Mucosa of descending colon (tissue), 3 donors: ENCODE measurements around the gene DOCK10. TPM values are rescaled to one million over a fixed set of nuclear protein-coding genes. Genes with fewer than 3 reads are reported as not detected.

Experiments used
- ATAC-seq: fragments of 200-7000 bp; cut with Tn5 transposase; one replicate; pipeline ENCODE4 v1.9.1; 2020; ENCODE audit warnings: mild to moderate bottlenecking, moderate library complexity
- DNase-seq, 3 donors: peaks; one replicate each; pipeline ENCODE4 v3.0.0-alpha.2; 2020
- H3K36me3 ChIP-seq: fragments of 200-600 bp; one replicate; pipeline ENCODE4 v1.8.0; 2021; ENCODE audit warnings: low read depth, mild to moderate bottlenecking
- H3K4me1 ChIP-seq: fragments of 200-600 bp; one replicate; pipeline ENCODE4 v1.8.0; 2021; ENCODE audit warnings: low read depth, mild to moderate bottlenecking
- H3K4me3 ChIP-seq: fragments of 200-600 bp; one replicate; pipeline ENCODE4 v1.8.0; 2021; ENCODE audit warnings: mild to moderate bottlenecking
- H3K9me3 ChIP-seq: fragments of 200-600 bp; one replicate; pipeline ENCODE4 v1.8.0; 2021; ENCODE audit warnings: mild to moderate bottlenecking
- intact Hi-C, 2 donors: fragments of 100-400 bp; cut with DNase I in 1 of 2; cut with micrococcal nuclease in 1 of 2; formaldehyde crosslinking; loops; one replicate each; pipeline versions ENCODE4 v1.11.0 to v1.11.1; 2022; cut with DNase I, micrococcal nuclease
- total RNA-seq, 3 donors: library from RNA; stranded (reverse); fragmentation: NEBNext Ultra II Directional in 2 of 3; extraction: Animal tissue kit (Norgen Biotek cat#: 25700) in 2 of 3; gene quantifications; one replicate each; pipeline versions ENCODE4 v1.2.1 to v1.2.4, GENCODE V29; 2021 to 2023
- TF ChIP-seq, protein P1 (sequence below): fragments of 200-600 bp; IDR thresholded peaks from one replicate; pipeline ENCODE4 v1.8.0; 2022; ENCODE audit warnings: antibody characterized with exemption, mild to moderate bottlenecking
- donor health status: DM: no; HTN: no; CAD: no; lungs with moderate emphysema.
- donor health status: DM: no; HTN: no; CAD: no.
- donor health status: DM: no; HTN: yes; CAD: no.

The DOCK10 gene
- total RNA-seq, 3 donors from 2014 or later: 13.3 to 20.6 (median 14.7) TPM

GRCh38 chr2:224777559-224777930 is 264.7 kb downstream of the DOCK10 start:
- DNase-seq: no peak
- TF ChIP-seq, protein P1, sequence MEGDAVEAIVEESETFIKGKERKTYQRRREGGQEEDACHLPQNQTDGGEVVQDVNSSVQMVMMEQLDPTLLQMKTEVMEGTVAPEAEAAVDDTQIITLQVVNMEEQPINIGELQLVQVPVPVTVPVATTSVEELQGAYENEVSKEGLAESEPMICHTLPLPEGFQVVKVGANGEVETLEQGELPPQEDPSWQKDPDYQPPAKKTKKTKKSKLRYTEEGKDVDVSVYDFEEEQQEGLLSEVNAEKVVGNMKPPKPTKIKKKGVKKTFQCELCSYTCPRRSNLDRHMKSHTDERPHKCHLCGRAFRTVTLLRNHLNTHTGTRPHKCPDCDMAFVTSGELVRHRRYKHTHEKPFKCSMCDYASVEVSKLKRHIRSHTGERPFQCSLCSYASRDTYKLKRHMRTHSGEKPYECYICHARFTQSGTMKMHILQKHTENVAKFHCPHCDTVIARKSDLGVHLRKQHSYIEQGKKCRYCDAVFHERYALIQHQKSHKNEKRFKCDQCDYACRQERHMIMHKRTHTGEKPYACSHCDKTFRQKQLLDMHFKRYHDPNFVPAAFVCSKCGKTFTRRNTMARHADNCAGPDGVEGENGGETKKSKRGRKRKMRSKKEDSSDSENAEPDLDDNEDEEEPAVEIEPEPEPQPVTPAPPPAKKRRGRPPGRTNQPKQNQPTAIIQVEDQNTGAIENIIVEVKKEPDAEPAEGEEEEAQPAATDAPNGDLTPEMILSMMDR: no peak
- Histone ChIP-seq H3K36me3 (no peaks in the 10 kb centered on the region), H3K9me3 (no peaks in the 10 kb centered on the region), H3K4me3 (no peak overlapping the region), H3K4me1 (peaks cover 21% of the 10 kb centered on the region)
- intact Hi-C loops: loop anchor here in 1 of 2 donors (5.0 to 10.0 kb wide), 2 partner anchors 103 to 420 kb away; no protein-coding TSS in a partner anchor
- no peak for ATAC-seq

GRCh38 chr2:224776795-224777558 is 265.3 kb downstream of the DOCK10 start:
- intact Hi-C loops: loop anchor here in 1 of 2 donors (5.0 to 10.0 kb wide), 2 partner anchors 102 to 420 kb away; no protein-coding TSS in a partner anchor
- peaks cover 21% of the 10 kb centered on the region for H3K4me1 ChIP-seq
- peak in 2 of 3 donors; percentile 45 to 53 for DNase-seq
- no peaks in the 10 kb centered on the region for H3K36me3 ChIP-seq
- H3K4me3 ChIP-seq: no peak overlapping the region
- TF ChIP-seq, protein P1: no peak
- peak; percentile 94 for ATAC-seq
- no peaks in the 10 kb centered on the region for H3K9me3 ChIP-seq

DNA sequence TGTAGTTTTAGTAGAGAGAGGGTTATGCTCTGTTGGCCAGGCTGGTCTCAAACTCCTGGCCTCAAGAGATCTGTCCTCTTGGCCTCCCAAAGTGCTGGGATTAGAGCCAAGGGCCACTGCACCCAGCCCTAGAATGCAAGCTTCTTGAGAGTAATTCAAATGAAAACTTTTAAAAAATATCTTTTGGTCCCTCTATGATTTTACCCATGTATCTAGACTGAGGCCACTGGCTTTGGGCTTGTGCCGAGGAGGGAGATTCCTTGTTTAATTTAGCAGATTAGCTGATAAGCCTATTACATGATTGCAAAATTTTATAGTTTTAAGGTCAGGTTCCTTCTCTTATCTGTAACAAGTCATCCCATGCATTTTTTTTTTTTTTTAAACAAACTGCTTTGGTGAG is 266.6 kb downstream of the DOCK10 start:
- Histone ChIP-seq H3K4me3 (no peak overlapping the region), H3K9me3 (no peaks in the 10 kb centered on the region), H3K36me3 (no peaks in the 10 kb centered on the region), H3K4me1 (peaks cover 21% of the 10 kb centered on the region)
- intact Hi-C loops: loop anchor here in 1 of 2 donors (5.0 to 10.0 kb wide), 2 partner anchors 101 to 418 kb away; no protein-coding TSS in a partner anchor
- ATAC-seq (peak; percentile 54), DNase-seq (peak in 1 of 3 donors; percentile 21)
- TF ChIP-seq, protein P1: no peak

GRCh38 chr2:224774735-224775134 is 267.5 kb downstream of the DOCK10 start:
- intact Hi-C loops: loop anchor here in 1 of 2 donors (5.0 to 10.0 kb wide), 2 partner anchors 100 to 417 kb away; no protein-coding TSS in a partner anchor
- DNase-seq (no peak), ATAC-seq (no peak)
- peaks cover 21% of the 10 kb centered on the region for H3K4me1 ChIP-seq
- no peaks in the 10 kb centered on the region for H3K36me3 ChIP-seq
- TF ChIP-seq, protein P1: no peak
- H3K4me3 ChIP-seq: no peak overlapping the region
- H3K9me3 ChIP-seq: no peaks in the 10 kb centered on the region

DNA sequence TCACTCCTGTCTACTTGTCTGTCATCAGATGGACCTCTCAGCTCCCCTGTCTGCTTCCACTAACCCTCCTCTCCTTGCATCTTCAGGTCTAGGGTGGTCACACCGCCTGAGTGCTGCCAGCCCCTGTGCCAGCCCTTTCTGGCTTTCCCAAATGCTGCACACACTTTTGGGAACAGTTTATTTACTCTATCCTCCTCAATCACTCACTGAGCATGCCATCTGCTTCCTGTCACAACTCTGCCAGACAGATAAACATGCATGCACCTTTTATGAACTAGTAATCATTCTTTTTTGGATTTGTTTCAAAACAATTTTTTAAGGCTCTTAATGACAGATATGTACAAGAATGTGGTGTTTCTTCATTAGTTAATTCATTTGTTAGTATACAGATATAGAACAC is 269.8 kb downstream of the DOCK10 start:
- TF ChIP-seq, protein P1: no peak
- ATAC-seq (no peak), DNase-seq (no peak)
- Histone ChIP-seq H3K4me1 (peaks cover 14% of the 10 kb centered on the region), H3K9me3 (no peaks in the 10 kb centered on the region), H3K4me3 (no peak overlapping the region), H3K36me3 (no peaks in the 10 kb centered on the region)
- intact Hi-C loops: loop anchor here in 1 of 2 donors (10.0 kb wide), 1 partner anchor 98 kb away; no protein-coding TSS in a partner anchor
